Cortex of kidney (tissue), 1 donor: Measurements from ENCODE around the gene COL9A3.

Source experiments
- DNase-seq: peaks from one replicate; lab custom pipeline; 2025; lab: John Stamatoyannopoulos, UW

Gene COL9A3

GRCh38 chr20:62778601-62779416 lies 38.0 kb upstream of the COL9A3 start:
- DNase-seq: no peak

- no peak for DNase-seq
Measured at GRCh38 chr20:62779417-62779685, 37.5 kb upstream of the COL9A3 start.

- DNase-seq: no peak
Measured at GRCh38 chr20:62780204-62780603, 36.6 kb upstream of the COL9A3 start.

- no peak for DNase-seq
Measured at GRCh38 chr20:62780696-62781095, 36.2 kb upstream of the COL9A3 start.

- DNase-seq: no peak
Measured at GRCh38 chr20:62782149-62782892, 34.5 kb upstream of the COL9A3 start.

GRCh38 chr20:62782893-62783278 lies 34.0 kb upstream of the COL9A3 start:
- DNase-seq: no peak

GRCh38 chr20:62784497-62784896 lies 32.4 kb upstream of the COL9A3 start:
- no peak for DNase-seq

GRCh38 chr20:62785393-62785792 lies 31.5 kb upstream of the COL9A3 start:
- DNase-seq: no peak

GRCh38 chr20:62786157-62786556 lies 30.7 kb upstream of the COL9A3 start:
- no peak for DNase-seq

- DNase-seq: no peak
Measured at GRCh38 chr20:62787321-62787720, 29.5 kb upstream of the COL9A3 start.

GRCh38 chr20:62787866-62788265 lies 29.0 kb upstream of the COL9A3 start:
- DNase-seq: no peak

- DNase-seq: no peak
Measured at GRCh38 chr20:62788607-62789006, 28.2 kb upstream of the COL9A3 start.

GRCh38 chr20:62790075-62790474 lies 26.8 kb upstream of the COL9A3 start:
- DNase-seq: no peak

- no peak for DNase-seq
Measured at GRCh38 chr20:62791301-62792181, 25.3 kb upstream of the COL9A3 start.

GRCh38 chr20:62792182-62792939 lies 24.5 kb upstream of the COL9A3 start:
- no peak for DNase-seq

- DNase-seq: no peak
Measured at GRCh38 chr20:62792940-62793756, 23.7 kb upstream of the COL9A3 start.

- no peak for DNase-seq
Measured at GRCh38 chr20:62793757-62794006, 23.2 kb upstream of the COL9A3 start.

GRCh38 chr20:62794007-62794724 lies 22.7 kb upstream of the COL9A3 start:
- peak; percentile 50 for DNase-seq

- DNase-seq: no peak
Measured at GRCh38 chr20:62795023-62795761, 21.7 kb upstream of the COL9A3 start.
